Kidney glomerular epithelial cell (primary cell): ENCODE data around the gene ZNF593.

ENCODE experiments used
- DNase-seq: peaks from one replicate; lab custom pipeline; 2025; lab: John Stamatoyannopoulos, UW

The ZNF593 gene

GRCh38 chr1:26169198-26169554, 532 bp upstream of the ZNF593 start:
- no peak for DNase-seq

- DNase-seq, result no peak
These were observed 739 bp downstream of the ZNF593 start for GRCh38 chr1:26170472-26170821.

DNA sequence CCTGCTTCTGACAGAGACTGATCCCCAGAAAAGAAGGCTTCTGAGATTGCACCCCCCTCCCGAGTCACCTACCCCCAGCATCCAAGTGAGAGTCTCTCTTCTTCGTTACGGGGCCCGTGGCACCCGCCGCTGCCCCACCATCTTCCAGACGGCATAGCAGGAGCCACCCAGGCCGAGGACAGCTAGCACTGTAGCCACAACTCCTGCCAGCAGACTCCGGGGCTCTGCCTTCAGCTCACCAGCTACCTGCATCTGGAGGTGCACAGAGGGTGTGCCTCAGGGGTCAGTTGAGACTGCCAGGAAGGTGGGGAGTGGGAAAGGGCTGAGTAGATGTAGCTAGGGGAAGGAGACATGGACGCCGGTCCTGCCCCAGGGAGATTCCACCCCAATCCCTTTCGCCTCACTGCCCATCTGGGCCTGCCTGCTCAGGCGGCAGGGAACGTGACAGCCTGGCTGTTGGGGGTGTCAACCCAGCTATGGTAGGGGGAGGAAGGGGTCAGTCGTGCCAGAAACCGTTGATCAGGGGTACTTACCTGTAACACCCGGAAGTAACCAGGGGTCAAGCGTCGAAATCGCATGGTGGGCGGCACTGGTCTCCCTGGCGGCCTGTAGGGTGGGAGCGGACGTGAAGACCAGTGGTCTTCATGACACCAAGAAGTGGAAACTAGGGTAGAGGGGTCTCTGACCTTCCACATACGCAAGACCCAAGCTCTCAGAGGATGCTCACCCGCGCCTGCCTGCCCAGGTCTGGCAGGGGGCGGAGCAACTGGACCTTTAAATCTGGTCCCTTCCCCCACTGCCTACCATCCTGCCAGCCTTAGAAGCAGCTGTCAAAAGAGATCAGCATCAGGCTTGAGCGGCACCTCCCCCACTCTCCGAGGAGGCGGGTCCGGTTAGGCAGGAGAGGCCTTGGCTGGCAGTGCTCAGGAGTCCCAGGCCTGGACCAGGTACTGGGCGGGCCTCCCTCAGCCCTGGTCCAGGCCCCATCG, 1.7 kb downstream of the ZNF593 start, which contains the start of gene ZNF593OS:
Gene ZNF593OS (minus strand): TSS at position 749 of the 989 bp plus-strand sequence. CDS start 171 bp downstream, at position 578.
- no peak for DNase-seq

DNA sequence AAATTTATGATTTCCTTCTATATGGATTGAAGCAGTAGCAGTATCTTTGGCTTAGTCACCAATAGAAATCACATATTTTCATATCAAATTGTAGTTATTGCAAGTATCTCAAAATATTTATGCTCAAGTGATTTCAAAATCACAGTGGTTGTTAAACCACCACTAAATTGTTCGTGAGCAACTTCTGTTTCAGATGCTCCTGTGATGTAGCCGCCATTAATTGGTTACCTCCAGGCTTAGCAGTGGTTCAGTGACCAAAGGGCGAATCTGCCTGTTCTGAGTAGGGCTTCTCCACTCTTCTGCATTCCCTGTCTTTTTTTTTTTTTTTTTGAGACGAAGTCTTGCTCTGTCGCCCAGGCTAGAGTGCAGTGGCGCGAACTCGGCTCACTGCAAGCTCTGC, 5.6 kb downstream of the ZNF593 start:
- no peak for DNase-seq

GRCh38 chr1:26177182-26177684, 7.5 kb downstream of the ZNF593 start, which contains the start of gene CNKSR1:
CNKSR1 (plus strand) TSS chr1:26177491; CDS start chr1:26177548, 57 bp downstream.
- DNase-seq, result no peak

GRCh38 chr1:26180010-26180506, 10.3 kb downstream of the ZNF593 start:
- DNase-seq, result no peak

GRCh38 chr1:26181586-26182382, 12.1 kb downstream of the ZNF593 start:
- peak; percentile 65 for DNase-seq

DNA sequence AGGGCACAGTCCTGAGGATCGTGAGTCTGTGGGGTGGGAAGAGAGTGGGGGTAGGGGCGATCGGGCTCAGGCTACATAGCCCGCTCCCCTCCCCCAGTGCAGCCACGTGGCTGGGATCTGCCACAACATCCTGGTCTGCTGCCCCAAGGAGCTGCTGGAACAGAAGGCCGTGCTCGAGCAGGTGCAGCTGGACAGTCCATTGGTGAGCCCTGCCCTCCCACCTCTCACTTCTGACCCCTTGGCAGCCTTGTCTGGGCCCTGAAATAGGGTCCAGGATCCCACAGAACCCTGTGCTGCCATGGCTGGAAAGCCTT, 12.6 kb downstream of the ZNF593 start:
- no peak for DNase-seq

- DNase-seq, result no peak
These were observed 14.4 kb downstream of the ZNF593 start for GRCh38 chr1:26184086-26184485.

DNA sequence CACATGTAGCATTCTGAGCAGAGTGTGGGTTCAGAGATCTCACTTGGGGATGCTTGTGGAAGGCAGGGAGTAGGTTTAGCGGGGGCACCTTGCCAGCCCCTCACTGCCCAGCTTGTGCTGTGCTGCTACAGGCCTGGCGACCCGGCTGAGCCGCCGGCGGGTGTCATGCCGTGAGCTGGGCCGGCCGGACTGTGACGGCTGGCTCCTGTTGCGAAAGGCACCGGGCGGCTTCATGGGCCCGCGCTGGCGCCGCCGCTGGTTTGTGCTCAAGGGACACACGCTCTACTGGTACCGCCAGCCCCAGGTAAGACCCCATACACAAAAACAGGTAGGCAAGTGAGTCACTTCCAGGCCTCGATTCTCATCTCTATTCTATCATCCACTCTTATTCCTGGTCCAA, 15.2 kb downstream of the ZNF593 start:
- DNase-seq, result no peak

DNA sequence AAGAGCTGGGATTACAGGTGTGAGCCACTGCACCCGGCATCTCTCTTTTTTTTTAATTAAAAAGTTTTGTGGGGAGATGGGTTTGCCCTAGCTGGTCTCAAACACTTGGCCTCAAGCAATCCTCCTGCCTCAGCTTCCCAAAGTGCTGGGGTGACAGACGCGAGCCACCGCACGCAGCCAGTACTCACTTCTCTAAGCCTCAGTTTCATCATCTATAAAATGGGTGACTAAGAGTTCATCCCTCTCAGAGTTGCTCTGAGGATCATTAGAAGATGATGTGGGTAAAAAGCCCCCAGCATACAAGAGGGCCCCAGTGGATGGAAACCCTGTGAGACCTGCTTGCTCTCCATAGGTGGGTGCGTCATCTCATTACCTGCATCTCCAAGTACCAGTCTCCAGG, 18.2 kb downstream of the ZNF593 start:
- no peak for DNase-seq

DNA sequence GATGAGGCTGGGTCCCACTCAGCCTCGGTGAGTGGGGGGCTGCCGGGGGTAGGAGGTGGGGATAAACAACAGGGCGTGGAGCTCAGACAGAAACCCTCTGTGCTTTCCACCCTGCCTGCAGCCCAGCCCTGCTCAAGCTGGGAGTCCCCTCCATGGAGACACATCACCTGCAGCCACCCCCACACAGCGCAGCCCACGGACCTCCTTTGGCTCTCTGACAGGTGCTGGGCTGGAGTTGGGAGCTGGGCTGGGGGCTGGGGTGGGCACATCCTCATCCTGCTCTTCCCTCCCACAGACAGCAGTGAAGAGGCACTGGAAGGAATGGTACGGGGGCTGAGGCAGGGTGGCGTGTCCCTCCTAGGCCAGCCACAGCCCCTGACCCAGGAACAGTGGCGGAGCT, 18.8 kb downstream of the ZNF593 start:
- DNase-seq, result no peak

GRCh38 chr1:26189331-26189730, 19.6 kb downstream of the ZNF593 start:
- DNase-seq, result no peak

DNA sequence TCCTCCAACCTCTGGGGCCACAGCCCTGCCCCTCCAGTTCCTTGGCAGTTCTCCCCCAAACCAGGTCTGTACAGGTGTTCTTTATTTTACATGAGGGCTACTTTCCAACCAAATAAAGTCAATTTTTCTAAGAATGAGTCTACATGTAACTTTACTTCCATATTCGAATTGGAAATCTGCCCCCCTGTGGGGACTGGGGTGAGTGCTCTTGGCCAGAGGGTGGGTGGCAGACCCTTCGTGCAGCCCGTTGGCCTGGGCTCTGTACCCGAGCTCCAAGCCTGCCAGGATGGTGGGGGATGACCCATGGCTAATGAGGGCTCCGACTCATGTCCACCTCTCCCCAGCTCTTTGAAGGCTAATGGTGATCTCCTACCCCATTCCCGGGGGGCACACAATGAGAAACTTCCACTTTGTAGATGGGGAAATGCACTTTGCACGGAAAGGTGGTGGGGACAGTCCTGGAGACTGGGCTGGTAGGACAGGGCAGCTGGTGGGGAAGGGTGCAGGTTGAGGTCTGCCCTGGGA, 20.1 kb downstream of the ZNF593 start:
- DNase-seq, result no peak

DNA sequence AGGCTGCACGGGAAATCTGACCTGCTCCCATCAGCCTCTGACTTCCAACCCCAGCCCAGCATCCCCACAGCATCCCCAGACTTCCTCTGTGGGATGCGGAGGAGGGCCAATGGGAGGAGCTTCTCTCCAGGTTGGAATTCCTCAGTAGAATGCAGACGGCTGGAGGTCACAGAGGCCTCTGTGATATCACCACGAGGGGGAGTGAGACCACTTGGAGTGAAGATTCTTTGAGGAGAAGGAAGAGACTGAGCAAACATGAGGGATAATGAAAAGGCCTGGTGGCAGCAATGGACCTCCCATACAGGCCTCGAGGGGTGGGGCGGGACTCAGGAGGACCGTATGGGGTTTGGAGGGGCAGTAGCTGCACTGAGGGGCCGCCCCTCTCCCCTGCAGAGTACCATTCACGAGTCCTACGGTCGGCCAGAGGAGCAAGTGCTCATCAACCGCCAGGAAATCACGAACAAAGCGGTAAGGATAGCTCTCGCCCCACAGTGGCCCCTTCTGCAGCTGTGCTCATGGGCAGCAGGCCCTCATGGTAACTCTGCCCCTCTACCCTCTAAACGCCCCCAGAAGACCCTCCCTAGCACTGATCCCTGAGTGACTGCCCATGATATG, 20.8 kb downstream of the ZNF593 start, which contains the start of gene CATSPER4:
Gene CATSPER4 (plus strand): TSS at position 230 of the 615 bp plus-strand sequence. CDS start 26 bp downstream, at position 256.
- DNase-seq, result peak; percentile 76

DNA sequence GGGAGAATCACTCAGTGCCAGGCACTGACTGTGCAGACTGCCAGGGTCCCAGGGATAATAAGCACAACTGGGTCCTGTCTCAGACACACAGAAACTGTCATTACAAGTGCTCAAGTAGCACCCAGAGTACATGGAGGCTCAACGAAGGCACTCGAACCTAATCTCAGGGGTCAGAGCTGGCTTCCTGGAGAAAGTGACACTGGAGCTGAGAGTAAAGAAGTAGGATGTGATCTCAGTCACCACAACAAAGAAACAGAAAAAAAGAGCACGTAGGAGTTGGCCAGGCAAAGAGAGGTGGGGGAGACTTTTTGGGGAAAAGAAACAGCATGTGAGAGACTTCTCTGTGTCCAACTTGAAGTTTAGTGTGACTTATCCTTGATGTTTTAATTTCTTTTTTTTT, 22.0 kb downstream of the ZNF593 start:
- no peak for DNase-seq

DNA sequence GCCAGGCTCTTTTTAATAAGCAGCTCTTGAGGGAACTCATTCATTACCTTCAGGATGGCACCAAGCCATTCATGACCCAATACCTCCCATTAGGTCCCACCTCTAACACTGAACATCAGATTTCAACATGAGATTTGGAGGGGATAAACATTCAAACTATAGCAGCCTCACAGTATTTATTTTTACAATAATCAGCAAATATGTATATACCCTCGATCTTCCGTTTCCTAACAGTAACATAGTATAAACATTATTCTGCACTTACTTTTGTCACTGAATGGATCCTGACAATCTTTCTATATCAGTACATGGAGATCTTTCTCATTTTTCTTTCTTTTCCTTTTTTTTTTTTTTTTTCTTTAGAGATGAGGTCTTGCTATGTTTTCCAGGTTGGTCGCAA, 26.1 kb downstream of the ZNF593 start:
- no peak for DNase-seq

DNA sequence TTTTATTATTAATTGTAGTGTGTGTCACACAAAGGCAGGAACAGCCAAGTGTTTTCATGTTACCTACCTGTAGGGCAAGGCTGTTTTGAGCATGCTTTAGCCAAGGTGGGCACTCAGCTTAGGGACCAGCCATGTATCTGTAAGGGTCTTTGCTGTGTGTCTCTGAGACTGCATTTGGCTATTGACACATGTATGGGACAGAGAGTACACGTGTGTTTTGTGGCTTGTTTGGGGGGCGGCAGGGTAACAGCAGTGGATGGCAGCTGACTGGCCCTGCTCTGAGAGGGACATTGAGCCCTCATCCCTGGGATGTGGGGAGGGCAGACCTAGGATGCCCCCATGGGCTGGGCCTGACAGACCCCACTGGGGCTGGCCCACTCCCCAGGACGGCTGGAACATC, 27.6 kb downstream of the ZNF593 start:
- DNase-seq, result no peak

- no peak for DNase-seq
These were observed 28.1 kb downstream of the ZNF593 start for GRCh38 chr1:26197813-26198212.

- no peak for DNase-seq
These were observed 30.7 kb downstream of the ZNF593 start for GRCh38 chr1:26200413-26200812.

- DNase-seq, result no peak
These were observed 34.1 kb downstream of the ZNF593 start for GRCh38 chr1:26203642-26204318.
